Metanephros (tissue), 2 donors: ENCODE data around the gene IFNA4. TPM values are rescaled to one million over a fixed set of nuclear protein-coding genes. Genes with fewer than 3 reads are reported as not detected.

Experiments used
- small RNA-seq: library from RNA; depleted of rRNA; stranded (forward); fragments of <200 nt; gene quantifications from one replicate; pipeline ENCODE3, GENCODE V24; 2014; ENCODE audit warnings: low replicate concordance
- total RNA-seq: library from RNA; depleted of rRNA; stranded (reverse); fragments of >200 nt; gene quantifications from one replicate; pipeline ENCODE4 v1.2.3, GENCODE V29; 2014

IFNA4 gene
- total RNA-seq, result not detected

GRCh38 chr9:21187487-21187886 is at the start of gene IFNA4:
Gene IFNA4, minus strand, starts transcription at chr9:21187587. Its CDS starts 56 bp downstream, at chr9:21187531.

GRCh38 chr9:21228122-21228521 is 40.7 kb upstream of the IFNA4 start, which contains the start of gene IFNA17:
Gene IFNA17, minus strand, starts transcription at chr9:21228222. Its CDS starts 49 bp downstream, at chr9:21228173.

GRCh38 chr9:21217211-21217610 is 29.8 kb upstream of the IFNA4 start, which contains the start of gene IFNA16:
Gene IFNA16, minus strand, starts transcription at chr9:21217311. Its CDS starts 6 bp downstream, at chr9:21217305.

GRCh38 chr9:21207043-21207442 is 19.7 kb upstream of the IFNA4 start, which contains the start of gene IFNA10:
Gene IFNA10, minus strand, starts transcription at chr9:21207143. Its CDS starts 46 bp downstream, at chr9:21207097.

GRCh38 chr9:21202105-21202504 is 14.7 kb upstream of the IFNA4 start, which contains the start of gene IFNA7:
Gene IFNA7, minus strand, starts transcription at chr9:21202205. Its CDS starts 40 bp downstream, at chr9:21202165.

GRCh38 chr9:21166560-21166959 is 20.8 kb downstream of the IFNA4 start, which contains the start of gene IFNA21:
Gene IFNA21, minus strand, starts transcription at chr9:21166660. Its CDS starts 48 bp downstream, at chr9:21166612.

GRCh38 chr9:21141427-21141882 is 45.9 kb downstream of the IFNA4 start, which contains the start of gene IFNW1:
Gene IFNW1, minus strand, starts transcription at chr9:21141832. Its CDS starts 262 bp downstream, at chr9:21141570.

Small RNA genes lying within 50 kb of the gene (small RNA-seq; reads per million reads assigned to genes)
- not detected for gene RF00019

Other genes starting within 250 kb of the IFNA4 start
- 2.6 TPM for gene HACD4, start 155.9 kb downstream of the IFNA4 start, total RNA-seq
- gene IFNB1, start 109.6 kb downstream of the IFNA4 start, total RNA-seq, result not detected
- not detected for gene IFNW1, start 45.8 kb downstream of the IFNA4 start, total RNA-seq
- not detected for gene IFNA21, start 20.9 kb downstream of the IFNA4 start, total RNA-seq
- not detected for gene IFNA7, start 14.6 kb upstream of the IFNA4 start, total RNA-seq
- gene IFNA10, start 19.6 kb upstream of the IFNA4 start, total RNA-seq, result not detected
- not detected for gene IFNA16, start 29.7 kb upstream of the IFNA4 start, total RNA-seq
- gene IFNA17, start 40.6 kb upstream of the IFNA4 start, total RNA-seq, result not detected
- not detected for gene IFNA14, start 52.4 kb upstream of the IFNA4 start, total RNA-seq
- not detected for gene IFNA5, start 117.7 kb upstream of the IFNA4 start, total RNA-seq
- gene KLHL9, start 147.8 kb upstream of the IFNA4 start, total RNA-seq, result 36.2 TPM
- not detected for gene IFNA6, start 163.3 kb upstream of the IFNA4 start, total RNA-seq
- gene IFNA13, start 180.5 kb upstream of the IFNA4 start, total RNA-seq, result not detected
- gene IFNA2, start 197.8 kb upstream of the IFNA4 start, total RNA-seq, result not detected
- gene IFNA8, start 221.5 kb upstream of the IFNA4 start, total RNA-seq, result not detected